HEK293T (cell line): ENCODE results near the gene MAN1C1.

Experiments
- BHLHE40 ChIP-seq: fragments of 450-650 bp; IDR thresholded peaks from 2 replicates; pipeline ENCODE4 v1.6.1; 2016; ENCODE audit warnings: mild to moderate bottlenecking, moderate library complexity, borderline replicate concordance
- CTBP1 ChIP-seq: fragments of 450-650 bp; IDR thresholded peaks from 2 replicates; pipeline ENCODE4 v1.6.1; 2016; ENCODE audit warnings: borderline replicate concordance
- FOXA1 ChIP-seq: fragments of 450-650 bp; IDR thresholded peaks from 2 replicates; pipeline ENCODE4 v1.6.1; 2016; ENCODE audit warnings: mild to moderate bottlenecking
- FOXK2 ChIP-seq: fragments of 450-650 bp; IDR thresholded peaks from 2 replicates; pipeline ENCODE4 v1.6.1; 2016; ENCODE audit warnings: mild to moderate bottlenecking
- FOXM1 ChIP-seq: fragments of 450-650 bp; IDR thresholded peaks from 2 replicates; pipeline ENCODE4 v1.6.1; 2017; ENCODE audit warnings: mild to moderate bottlenecking, borderline replicate concordance
- HDGF ChIP-seq: fragments of 450-650 bp; IDR thresholded peaks from 2 replicates; pipeline ENCODE4 v1.6.1; 2017; ENCODE audit warnings: antibody characterized with exemption, borderline replicate concordance
- LEF1 ChIP-seq: fragments of 450-650 bp; IDR thresholded peaks from 2 replicates; pipeline ENCODE4 v1.6.1; 2017; ENCODE audit warnings: mild to moderate bottlenecking, borderline replicate concordance
- NFRKB ChIP-seq: fragments of 450-650 bp; IDR thresholded peaks from 2 replicates; pipeline ENCODE4 v1.6.1; 2016; ENCODE audit warnings: mild to moderate bottlenecking, moderate library complexity
- SP1 ChIP-seq: fragments of 450-650 bp; IDR thresholded peaks from 2 replicates; pipeline ENCODE4 v1.6.1; 2017
- SUZ12 ChIP-seq: fragments of 450-650 bp; IDR thresholded peaks from 2 replicates; pipeline ENCODE4 v1.6.1; 2016; ENCODE audit warnings: mild to moderate bottlenecking
- TF ChIP-seq, protein P1 (sequence below): fragments of 450-650 bp; IDR thresholded peaks from 2 replicates; pipeline ENCODE4 v1.6.1; 2016

DNA sequence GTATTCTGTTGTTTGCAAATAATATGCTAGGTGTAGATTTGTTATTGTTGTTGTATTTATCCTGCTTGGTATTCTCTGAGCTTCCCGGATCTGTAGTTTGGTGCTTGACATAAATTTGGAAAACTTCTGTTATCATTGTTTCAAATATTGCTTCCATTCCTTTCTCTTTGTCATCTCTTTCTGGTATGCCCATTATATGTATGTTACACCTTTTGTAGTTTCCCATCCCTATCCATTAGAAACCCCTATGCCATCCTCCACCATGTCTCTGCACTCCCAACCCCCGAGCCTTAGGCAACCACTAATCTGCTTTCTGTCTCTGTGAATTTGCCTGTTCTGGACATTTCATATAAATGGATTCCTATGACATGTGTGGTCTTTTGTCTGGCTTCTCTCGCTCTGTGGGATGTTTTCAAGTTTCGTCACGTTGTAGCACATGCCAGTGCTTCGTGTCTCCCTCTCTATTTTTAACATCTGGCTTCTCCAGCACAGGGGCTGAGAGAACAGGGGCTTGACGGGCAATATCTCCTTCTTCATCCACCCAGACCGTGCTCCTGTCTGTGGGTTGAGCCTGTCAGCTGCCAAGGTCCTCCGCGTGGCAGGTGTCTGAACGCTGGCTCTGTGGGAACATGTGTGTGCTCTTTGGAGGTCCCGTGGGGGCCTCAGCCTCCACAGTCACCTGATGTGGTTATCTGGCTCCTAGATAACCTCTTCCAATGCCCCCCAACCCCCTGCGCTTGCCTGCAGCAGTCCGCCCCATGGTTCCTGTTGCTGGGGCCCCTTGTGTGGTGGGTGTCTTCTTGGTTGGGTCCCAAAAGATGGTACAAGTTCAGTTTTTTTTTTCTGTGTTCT is 32.8 kb upstream of the MAN1C1 start:
- no peak for TF ChIP-seq NFRKB
- no peak for TF ChIP-seq HDGF
- TF ChIP-seq, protein P1, sequence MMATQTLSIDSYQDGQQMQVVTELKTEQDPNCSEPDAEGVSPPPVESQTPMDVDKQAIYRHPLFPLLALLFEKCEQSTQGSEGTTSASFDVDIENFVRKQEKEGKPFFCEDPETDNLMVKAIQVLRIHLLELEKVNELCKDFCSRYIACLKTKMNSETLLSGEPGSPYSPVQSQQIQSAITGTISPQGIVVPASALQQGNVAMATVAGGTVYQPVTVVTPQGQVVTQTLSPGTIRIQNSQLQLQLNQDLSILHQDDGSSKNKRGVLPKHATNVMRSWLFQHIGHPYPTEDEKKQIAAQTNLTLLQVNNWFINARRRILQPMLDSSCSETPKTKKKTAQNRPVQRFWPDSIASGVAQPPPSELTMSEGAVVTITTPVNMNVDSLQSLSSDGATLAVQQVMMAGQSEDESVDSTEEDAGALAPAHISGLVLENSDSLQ: no peak
- no peak for TF ChIP-seq CTBP1
- no peak for TF ChIP-seq FOXM1
- no peak for TF ChIP-seq FOXK2
- TF ChIP-seq LEF1: no peak
- TF ChIP-seq BHLHE40: no peak
- TF ChIP-seq FOXA1: no peak
- TF ChIP-seq SP1: no peak
- no peak for TF ChIP-seq SUZ12
